Measurements from ENCODE around the gene TIAM1.

Gene TIAM1

GRCh38 chr21:31330144-31330483 lies 13.9 kb downstream of the TIAM1 start:
- DNase-seq (ENCODE audit: low read depth in 3 of 3), result no peak

- no peak for DNase-seq (ENCODE audit: low read depth in 3 of 3)
Observed at GRCh38 chr21:31329456-31330143, 14.5 kb downstream of the TIAM1 start.

GRCh38 chr21:31326522-31327242 lies 17.4 kb downstream of the TIAM1 start:
- DNase-seq (ENCODE audit: low read depth in 3 of 3), result peak in 1 of 3 experiments; percentile 13

- no peak for DNase-seq (ENCODE audit: low read depth in 3 of 3)
Observed at GRCh38 chr21:31318971-31319370, 25.1 kb downstream of the TIAM1 start.

GRCh38 chr21:31317688-31318087 lies 26.4 kb downstream of the TIAM1 start:
- no peak for DNase-seq (ENCODE audit: low read depth in 3 of 3)

- DNase-seq (ENCODE audit: low read depth in 3 of 3), result no peak
Observed at GRCh38 chr21:31316488-31317169, 27.4 kb downstream of the TIAM1 start.

- no peak for DNase-seq (ENCODE audit: low read depth in 3 of 3)
Observed at GRCh38 chr21:31316072-31316471, 28.0 kb downstream of the TIAM1 start.

- DNase-seq (ENCODE audit: low read depth in 3 of 3), result no peak
Observed at GRCh38 chr21:31310750-31311149, 33.3 kb downstream of the TIAM1 start.

- DNase-seq (ENCODE audit: low read depth in 3 of 3), result no peak
Observed at GRCh38 chr21:31308584-31308983, 35.5 kb downstream of the TIAM1 start.

- no peak for DNase-seq (ENCODE audit: low read depth in 3 of 3)
Observed at GRCh38 chr21:31305888-31306287, 38.2 kb downstream of the TIAM1 start.

GRCh38 chr21:31299291-31300147 lies 44.5 kb downstream of the TIAM1 start:
- DNase-seq (ENCODE audit: low read depth in 3 of 3), result no peak

GRCh38 chr21:31298618-31299269 lies 45.3 kb downstream of the TIAM1 start:
- no peak for DNase-seq (ENCODE audit: low read depth in 3 of 3)

GRCh38 chr21:31297806-31298205 lies 46.3 kb downstream of the TIAM1 start:
- no peak for DNase-seq (ENCODE audit: low read depth in 3 of 3)

GRCh38 chr21:31295676-31296075 lies 48.4 kb downstream of the TIAM1 start:
- no peak for DNase-seq (ENCODE audit: low read depth in 3 of 3)

GRCh38 chr21:31294691-31295090 lies 49.4 kb downstream of the TIAM1 start:
- no peak for DNase-seq (ENCODE audit: low read depth in 3 of 3)

GRCh38 chr21:31293986-31294385 lies 50.1 kb downstream of the TIAM1 start:
- peak; percentile 7 to 43 (median 32) for DNase-seq (ENCODE audit: low read depth in 3 of 3)

- DNase-seq (ENCODE audit: low read depth in 3 of 3), result no peak
Observed at GRCh38 chr21:31290765-31291164, 53.3 kb downstream of the TIAM1 start.

GRCh38 chr21:31289702-31290101 lies 54.4 kb downstream of the TIAM1 start:
- DNase-seq (ENCODE audit: low read depth in 3 of 3), result no peak

GRCh38 chr21:31288191-31288590 lies 55.9 kb downstream of the TIAM1 start:
- DNase-seq (ENCODE audit: low read depth in 3 of 3), result no peak

- DNase-seq (ENCODE audit: low read depth in 3 of 3), result no peak
Observed at GRCh38 chr21:31287201-31287600, 56.9 kb downstream of the TIAM1 start.

GRCh38 chr21:31286621-31287020 lies 57.4 kb downstream of the TIAM1 start:
- no peak for DNase-seq (ENCODE audit: low read depth in 3 of 3)
